SHP77 (cell line): ENCODE results near the gene FSTL5.

Experiments
- DNase-seq, 2 experiments: peaks; one replicate each; lab custom pipeline; 2025; lab: John Stamatoyannopoulos, UW

Gene FSTL5

GRCh38 chr4:161581262-161582230, 582.3 kb downstream of the FSTL5 start:
- DNase-seq = no peak

DNA sequence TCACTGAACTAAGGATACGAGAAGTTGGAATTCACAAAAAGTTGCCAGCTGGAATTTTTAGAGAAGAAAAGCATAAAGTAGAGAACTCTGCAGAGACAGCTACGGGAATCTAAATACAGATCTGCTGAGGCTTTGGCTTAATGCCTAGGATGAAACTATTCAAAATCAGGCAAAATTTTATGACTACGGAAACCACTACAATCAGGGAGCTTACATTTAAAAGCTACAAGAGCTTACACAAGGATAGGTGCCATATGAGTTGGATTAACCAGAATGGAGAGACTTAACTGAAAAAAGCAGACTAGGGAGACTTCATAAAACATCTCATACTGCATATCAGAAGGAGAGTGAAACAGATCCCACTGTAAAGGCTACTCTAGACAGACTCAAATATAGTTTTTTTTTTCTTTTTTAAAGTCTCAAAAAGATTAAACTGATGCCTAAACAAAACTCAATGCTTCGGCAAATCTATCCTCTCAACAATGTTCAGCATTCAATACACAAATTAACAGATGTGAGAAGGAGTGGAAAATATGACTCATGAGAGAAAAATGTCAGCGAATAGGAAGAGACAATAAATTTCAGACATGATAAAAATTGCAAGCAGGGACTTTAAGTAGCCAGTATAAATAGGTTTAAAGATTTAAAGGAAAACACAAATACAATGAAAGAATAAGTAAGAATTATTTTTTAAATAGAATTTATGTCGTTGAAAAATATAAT, 586.1 kb downstream of the FSTL5 start:
- DNase-seq = no peak

DNA sequence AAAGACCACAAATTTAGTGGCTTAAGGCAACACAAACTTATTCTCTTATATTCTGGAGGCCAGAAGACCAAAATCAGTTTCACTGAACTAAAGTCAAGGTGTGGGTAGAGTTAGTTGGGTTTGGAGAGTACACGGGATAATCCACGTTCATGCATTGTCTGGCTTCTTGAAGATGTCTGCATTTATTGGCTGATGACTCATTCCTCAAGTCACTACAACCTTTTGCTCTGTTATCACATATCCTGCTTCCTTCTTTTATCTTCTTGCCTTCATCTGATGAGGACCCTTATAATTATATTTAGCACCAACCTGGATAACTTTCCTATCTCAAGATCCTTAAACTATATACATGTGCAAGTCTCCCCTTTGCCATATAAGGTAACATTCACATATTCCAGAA, 590.0 kb downstream of the FSTL5 start:
- no peak for DNase-seq

- DNase-seq = no peak
Observed at GRCh38 chr4:161564230-161564834, 599.5 kb downstream of the FSTL5 start.

- no peak for DNase-seq
Observed at GRCh38 chr4:161555689-161556660, 607.8 kb downstream of the FSTL5 start.

DNA sequence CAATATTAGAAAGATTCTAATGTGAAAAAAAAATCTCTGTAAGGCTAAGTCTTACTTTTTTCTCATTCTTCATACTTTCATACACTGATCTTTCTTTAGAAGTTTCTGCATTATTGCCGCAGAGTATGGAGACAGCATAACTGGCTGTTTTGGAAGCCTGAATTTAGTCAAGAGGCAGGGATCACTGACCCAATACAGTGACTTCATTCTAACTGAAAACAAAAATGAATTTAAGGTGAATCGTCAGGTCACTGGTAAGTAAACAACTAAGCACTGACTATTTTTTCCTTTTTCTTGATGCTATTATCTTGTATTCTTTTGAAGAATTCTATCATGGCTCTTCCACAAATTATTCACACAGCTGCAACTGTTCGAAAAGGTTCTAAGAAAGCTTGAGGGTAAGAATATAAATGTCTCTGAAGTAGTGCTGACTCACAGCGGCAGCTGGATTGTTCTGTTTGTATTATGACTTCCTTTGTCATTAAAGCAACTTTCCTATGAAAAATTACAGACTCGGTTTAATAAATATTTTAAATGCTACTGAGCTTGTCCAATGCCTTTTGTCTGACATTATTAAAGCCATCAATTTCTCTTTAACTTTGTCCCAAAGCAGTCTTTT, 609.3 kb downstream of the FSTL5 start:
- peak in 1 of 2 experiments; percentile 13 for DNase-seq

DNA sequence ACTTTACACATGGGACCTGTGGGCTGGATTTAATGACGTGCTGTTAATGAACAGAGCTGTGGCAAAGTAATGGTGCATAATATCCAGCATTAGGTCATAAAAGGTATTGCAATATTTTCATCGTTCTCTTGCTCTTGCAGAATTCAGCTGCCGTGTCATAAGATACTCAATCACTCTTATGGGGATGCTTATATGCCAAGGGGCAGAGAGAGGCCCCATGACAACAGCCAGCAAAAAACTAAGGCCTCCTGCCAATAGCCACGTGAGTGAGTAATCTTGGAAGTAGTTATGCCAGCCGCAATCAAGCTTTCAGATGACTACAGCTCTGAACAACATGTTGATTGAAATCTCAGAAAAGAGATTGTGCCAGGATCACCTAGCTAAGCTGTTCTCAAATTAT, 616.9 kb downstream of the FSTL5 start:
- DNase-seq = no peak

DNA sequence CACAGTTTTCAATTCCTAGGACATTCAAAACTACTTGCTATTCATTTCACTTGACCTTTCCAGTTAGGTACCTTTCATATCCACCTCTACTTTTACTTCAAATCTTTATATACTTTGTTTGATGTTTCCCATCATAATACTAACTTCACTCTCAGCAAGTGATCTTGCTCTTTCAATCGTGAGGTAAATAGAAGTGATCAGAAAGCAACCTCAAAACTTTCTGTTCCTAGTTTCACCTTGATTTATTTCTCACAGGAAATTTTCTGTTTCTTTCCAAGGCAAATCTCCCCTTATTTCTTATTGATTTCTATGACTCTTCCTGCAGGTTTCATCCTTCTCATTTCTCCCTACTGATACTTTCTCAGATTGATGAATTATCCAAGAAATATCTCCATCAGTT, 623.5 kb downstream of the FSTL5 start:
- DNase-seq = no peak

GRCh38 chr4:161538941-161539340, 624.9 kb downstream of the FSTL5 start:
- DNase-seq = no peak

- DNase-seq = no peak
Observed at GRCh38 chr4:161530710-161531109, 633.1 kb downstream of the FSTL5 start.

GRCh38 chr4:161525121-161525520, 638.7 kb downstream of the FSTL5 start:
- no peak for DNase-seq

DNA sequence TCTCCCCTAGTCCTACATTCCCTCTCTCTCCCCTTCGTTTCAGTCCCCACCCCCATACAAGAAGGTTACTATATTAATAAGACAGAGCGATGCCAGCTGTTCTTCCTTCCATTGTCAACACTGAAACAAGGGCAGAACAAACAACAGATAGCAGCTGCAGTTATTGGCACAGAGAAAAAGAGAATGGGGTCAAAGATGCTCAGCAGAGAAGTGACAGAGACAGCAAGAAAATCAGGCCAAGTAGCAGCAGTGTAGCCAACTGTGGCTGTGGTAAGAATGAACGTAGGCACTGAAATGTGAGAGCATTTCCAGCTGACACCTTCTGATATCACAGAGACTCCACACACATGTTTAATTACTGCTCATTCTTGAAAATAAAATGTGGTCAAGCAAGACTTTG, 641.8 kb downstream of the FSTL5 start:
- DNase-seq = peak; percentile 71 to 73

DNA sequence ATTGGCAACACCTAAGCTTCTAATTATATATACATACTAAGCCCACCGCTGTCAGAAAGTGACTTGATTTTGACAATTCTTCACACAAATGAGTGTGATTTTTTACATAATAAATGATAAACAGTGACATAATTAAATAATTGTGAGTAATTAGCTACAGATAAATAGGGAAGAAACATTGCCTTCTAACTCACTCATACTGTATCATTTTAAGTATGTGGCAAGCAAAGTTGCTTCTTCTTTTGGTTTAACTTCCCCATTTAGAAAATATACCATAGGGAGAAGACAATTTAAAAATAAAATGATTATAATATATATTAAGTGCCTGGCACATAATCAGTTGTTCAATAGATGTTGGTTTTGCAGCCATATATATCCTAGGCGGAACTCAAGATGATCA, 644.2 kb downstream of the FSTL5 start:
- DNase-seq = no peak

DNA sequence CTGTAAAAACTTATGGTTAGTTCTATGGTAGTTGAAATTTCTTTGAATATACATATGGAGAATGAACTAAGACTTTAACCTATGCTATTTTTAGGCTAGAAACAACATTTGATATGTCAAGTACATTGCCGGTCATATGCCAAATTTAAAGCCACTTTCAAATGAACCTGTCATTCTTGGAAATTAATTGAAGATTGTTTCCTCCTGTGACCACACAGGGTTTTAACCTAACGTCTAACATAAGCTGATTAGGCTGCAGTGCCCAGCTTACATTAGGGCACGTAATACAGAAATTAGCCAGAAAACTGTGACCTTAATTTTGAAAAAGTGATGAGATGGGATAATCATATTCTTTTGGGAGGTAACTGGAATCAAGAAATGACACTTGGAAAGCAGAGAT, 645.9 kb downstream of the FSTL5 start:
- no peak for DNase-seq

DNA sequence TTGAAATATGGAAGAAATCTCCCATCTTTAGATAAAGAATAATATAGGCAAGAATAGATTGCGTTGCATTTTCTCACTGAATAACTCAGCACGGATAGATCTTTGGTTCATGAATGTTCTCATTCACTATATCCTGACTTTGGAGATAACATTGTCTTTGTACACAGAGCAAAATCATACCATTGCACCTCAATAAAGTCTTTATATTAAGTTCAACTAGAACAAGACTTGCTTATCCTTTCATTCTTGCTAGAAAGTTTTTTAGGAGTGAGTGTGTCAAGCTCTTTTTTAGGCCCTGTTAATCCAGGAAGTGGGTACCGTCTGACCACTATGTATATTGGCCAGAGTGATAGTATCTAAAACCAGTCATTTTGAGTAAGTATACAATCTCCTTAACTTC, 658.7 kb downstream of the FSTL5 start:
- DNase-seq = no peak

DNA sequence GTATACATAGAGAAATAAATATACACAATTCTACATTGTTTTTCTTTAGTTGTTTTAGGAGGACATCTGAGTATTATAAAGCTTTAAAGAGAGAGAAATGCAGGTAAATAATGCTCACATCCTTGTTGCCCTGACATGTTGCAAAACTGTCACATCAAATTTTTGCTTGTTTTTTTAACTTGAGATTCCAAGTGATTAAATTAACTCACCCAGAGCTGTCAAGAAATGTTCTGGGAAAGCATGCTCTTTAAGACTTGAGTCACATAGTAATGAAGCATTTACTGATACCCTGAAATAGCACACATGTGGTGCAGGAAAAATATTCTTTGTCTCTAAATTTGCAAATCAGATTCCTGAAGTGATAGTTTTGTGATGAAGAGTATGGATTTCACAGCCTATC, 665.6 kb downstream of the FSTL5 start:
- DNase-seq = no peak

GRCh38 chr4:161486461-161486860, 677.3 kb downstream of the FSTL5 start:
- DNase-seq = no peak

- no peak for DNase-seq
Observed at GRCh38 chr4:161466316-161466715, 697.5 kb downstream of the FSTL5 start.

DNA sequence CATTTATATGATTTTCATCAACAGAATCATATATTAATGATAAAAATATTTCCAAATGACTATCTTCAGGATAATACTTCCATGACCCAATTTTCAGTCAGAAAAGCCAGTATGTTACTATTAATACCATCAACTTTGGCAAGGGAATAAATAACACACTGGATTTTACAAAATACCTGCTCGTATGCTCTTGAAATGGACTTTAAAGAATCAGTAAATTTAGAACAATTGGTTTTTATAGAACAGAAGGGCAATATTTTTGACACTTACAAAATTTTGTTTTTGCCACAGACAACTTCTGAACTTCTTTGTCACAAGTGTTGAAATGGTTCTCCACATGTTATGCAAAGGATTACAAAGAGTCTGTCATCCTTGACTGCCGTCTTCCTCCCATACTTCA, 700.4 kb downstream of the FSTL5 start:
- DNase-seq = no peak

- DNase-seq = no peak
Observed at GRCh38 chr4:161457906-161458305, 705.9 kb downstream of the FSTL5 start.

GRCh38 chr4:161457311-161457710, 706.5 kb downstream of the FSTL5 start:
- DNase-seq = no peak
